ENCODE results near the gene ARHGDIA.

ARHGDIA gene

GRCh38 chr17:81885869-81886548 is 14.9 kb upstream of the ARHGDIA start:
- DNase-seq, result no peak

- no peak for DNase-seq
These were observed 14.3 kb upstream of the ARHGDIA start for GRCh38 chr17:81885454-81885853.

GRCh38 chr17:81884968-81885367 is 13.8 kb upstream of the ARHGDIA start:
- DNase-seq, result no peak

- no peak for DNase-seq
These were observed 13.4 kb upstream of the ARHGDIA start for GRCh38 chr17:81884520-81884919.

GRCh38 chr17:81879121-81879520 is 8.0 kb upstream of the ARHGDIA start:
- DNase-seq, result no peak

GRCh38 chr17:81878294-81878693 is 7.2 kb upstream of the ARHGDIA start:
- no peak for DNase-seq

- DNase-seq, result no peak
These were observed 6.4 kb upstream of the ARHGDIA start for GRCh38 chr17:81877569-81877968.

GRCh38 chr17:81871387-81872230 is 472 bp upstream of the ARHGDIA start:
- peak; percentile 94 to 95 for DNase-seq

GRCh38 chr17:81870131-81870980 is 781 bp downstream of the ARHGDIA start:
- no peak for DNase-seq

- no peak for DNase-seq
These were observed 1.7 kb downstream of the ARHGDIA start for GRCh38 chr17:81869221-81870130.

GRCh38 chr17:81868674-81869220 is 2.4 kb downstream of the ARHGDIA start:
- DNase-seq, result no peak

GRCh38 chr17:81867991-81868673 is 3.0 kb downstream of the ARHGDIA start:
- DNase-seq, result no peak

GRCh38 chr17:81867170-81867990 is 3.8 kb downstream of the ARHGDIA start:
- no peak for DNase-seq

- DNase-seq, result no peak
These were observed 4.5 kb downstream of the ARHGDIA start for GRCh38 chr17:81866440-81867169.

GRCh38 chr17:81865733-81866439 is 5.3 kb downstream of the ARHGDIA start:
- DNase-seq, result no peak

GRCh38 chr17:81865358-81865732 is 5.8 kb downstream of the ARHGDIA start:
- no peak for DNase-seq

- DNase-seq, result no peak
These were observed 7.0 kb downstream of the ARHGDIA start for GRCh38 chr17:81863833-81864768.

GRCh38 chr17:81863123-81863675 is 7.9 kb downstream of the ARHGDIA start:
- DNase-seq, result no peak
